IPS-20b (cell line): ENCODE results near the gene KCNK2.

Experiments used
- H3K27ac ChIP-seq: one replicate; pipeline ENCODE4 v1.5.1; 2013; ENCODE audit warnings: low read length
- H3K27me3 ChIP-seq: 2 replicates; pipeline ENCODE4 v1.6.1; 2013; ENCODE audit warnings: mild to moderate bottlenecking, low read length, inconsistent platforms; ENCODE audit not compliant: insufficient read depth
- H3K36me3 ChIP-seq: 2 replicates; pipeline ENCODE4 v1.6.1; 2013; ENCODE audit warnings: low read depth, mild to moderate bottlenecking, inconsistent platforms, low read length, moderate library complexity; ENCODE audit not compliant: insufficient read depth
- H3K4me1 ChIP-seq: 2 replicates; pipeline ENCODE4 v1.6.1; 2013; ENCODE audit warnings: mild to moderate bottlenecking, control low read depth, inconsistent platforms, low read length, moderate library complexity; ENCODE audit not compliant: insufficient read depth
- H3K4me3 ChIP-seq: 2 replicates; pipeline ENCODE4 v1.5.1; 2013; ENCODE audit warnings: mild to moderate bottlenecking, low read length, inconsistent platforms
- H3K9ac ChIP-seq: 2 replicates; pipeline ENCODE4 v1.6.1; 2013; ENCODE audit warnings: low read depth, mild to moderate bottlenecking, inconsistent platforms, low read length, moderate library complexity
- H3K9me3 ChIP-seq: 2 replicates; pipeline ENCODE4 v1.6.1; 2013; ENCODE audit warnings: mild to moderate bottlenecking, low read depth, low read length, inconsistent platforms; ENCODE audit not compliant: insufficient read depth

KCNK2 gene, protein sequence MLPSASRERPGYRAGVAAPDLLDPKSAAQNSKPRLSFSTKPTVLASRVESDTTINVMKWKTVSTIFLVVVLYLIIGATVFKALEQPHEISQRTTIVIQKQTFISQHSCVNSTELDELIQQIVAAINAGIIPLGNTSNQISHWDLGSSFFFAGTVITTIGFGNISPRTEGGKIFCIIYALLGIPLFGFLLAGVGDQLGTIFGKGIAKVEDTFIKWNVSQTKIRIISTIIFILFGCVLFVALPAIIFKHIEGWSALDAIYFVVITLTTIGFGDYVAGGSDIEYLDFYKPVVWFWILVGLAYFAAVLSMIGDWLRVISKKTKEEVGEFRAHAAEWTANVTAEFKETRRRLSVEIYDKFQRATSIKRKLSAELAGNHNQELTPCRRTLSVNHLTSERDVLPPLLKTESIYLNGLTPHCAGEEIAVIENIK

DNA sequence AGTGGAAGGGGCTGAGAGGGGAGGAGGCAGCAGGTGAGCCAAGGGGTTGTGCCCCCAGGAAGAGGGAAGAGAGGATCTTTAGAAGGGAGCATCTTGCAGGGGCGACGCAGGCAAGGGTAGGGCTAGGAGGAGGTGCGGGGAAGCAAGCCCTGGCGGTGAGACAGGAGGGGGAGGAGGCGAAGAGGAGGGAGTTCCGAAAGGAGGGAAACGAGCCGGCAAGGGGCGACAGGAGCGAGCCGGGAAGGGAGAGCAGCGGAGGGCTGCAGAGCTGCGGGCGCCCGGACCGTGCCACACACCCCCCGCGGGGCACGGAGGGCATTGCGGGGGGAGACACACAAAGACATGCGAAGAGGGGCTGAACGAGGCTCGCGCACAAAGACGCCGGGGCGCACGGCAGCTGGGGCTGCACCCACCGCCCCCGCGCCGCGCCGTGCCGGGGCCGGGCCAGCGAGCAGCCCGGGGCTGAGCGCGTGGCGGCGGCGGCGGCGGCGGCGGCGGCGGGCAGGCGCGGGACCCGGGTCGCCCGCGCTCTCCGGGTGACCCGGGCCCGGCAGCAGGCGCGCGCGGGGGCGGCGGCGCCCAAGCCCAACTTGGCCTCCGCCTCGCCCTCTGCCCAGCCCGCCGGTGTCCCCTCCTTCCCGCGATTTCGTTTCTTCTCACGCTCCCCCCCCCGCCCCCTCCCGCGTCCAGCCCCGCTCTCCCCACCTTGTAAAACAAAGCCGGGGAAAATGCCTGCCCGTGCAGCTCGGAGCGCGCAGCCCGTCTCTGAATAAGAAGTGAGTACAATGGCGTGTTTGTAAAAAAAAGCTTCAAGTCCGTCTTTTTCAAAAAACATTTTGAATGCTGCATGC, at the start of gene KCNK2:
TSS of gene KCNK2 (plus strand) at position 206 of the 851 bp plus-strand sequence. CDS start 649 bp downstream, outside the sequence.
- Histone ChIP-seq H3K27ac (no peak within 1 kb of the TSS), H3K9ac (no peak within 1 kb of the TSS), H3K27me3 (peaks cover 98% of the 10 kb centered on the region), H3K4me1 (no peaks in the 10 kb centered on the region), H3K36me3 (no peaks in the 10 kb centered on the region), H3K9me3 (no peaks in the 10 kb centered on the region), H3K4me3 (peak within 1 kb of the TSS; percentile 65)

DNA sequence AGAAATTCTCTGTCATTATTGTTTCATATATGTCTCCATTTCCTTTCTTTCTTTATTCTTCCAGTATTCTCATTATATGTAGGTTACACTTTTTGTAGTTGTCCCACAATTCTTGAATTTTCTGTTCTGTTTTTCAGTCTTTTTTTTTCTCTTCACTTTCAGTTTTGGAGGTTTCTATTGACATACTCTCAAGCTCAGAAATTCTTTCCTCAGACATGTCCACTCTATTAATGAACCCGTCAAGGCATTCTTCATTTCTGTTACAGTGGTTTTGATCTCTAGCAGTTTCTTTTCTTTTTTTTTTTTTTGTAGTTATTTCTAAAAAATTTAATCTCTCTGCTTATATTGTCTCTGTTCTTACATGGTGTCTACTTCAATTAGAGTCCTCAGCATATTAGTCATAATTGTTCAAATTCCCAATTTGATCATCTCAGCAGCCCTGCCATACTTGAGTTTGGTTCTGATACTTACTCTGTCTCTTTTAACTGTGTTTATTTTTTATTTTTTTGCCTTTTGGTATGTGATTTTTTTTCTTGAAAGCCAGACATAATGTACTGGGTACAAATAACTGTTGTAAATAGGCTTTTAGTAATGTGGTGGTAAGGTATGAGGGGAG, 49.5 kb upstream of the KCNK2 start:
- Histone ChIP-seq H3K4me1 (no peaks in the 10 kb centered on the region), H3K9ac (no peak overlapping the region), H3K9me3 (no peaks in the 10 kb centered on the region), H3K27me3 (no peaks in the 10 kb centered on the region), H3K27ac (no peak overlapping the region), H3K4me3 (no peak overlapping the region), H3K36me3 (no peaks in the 10 kb centered on the region)

DNA sequence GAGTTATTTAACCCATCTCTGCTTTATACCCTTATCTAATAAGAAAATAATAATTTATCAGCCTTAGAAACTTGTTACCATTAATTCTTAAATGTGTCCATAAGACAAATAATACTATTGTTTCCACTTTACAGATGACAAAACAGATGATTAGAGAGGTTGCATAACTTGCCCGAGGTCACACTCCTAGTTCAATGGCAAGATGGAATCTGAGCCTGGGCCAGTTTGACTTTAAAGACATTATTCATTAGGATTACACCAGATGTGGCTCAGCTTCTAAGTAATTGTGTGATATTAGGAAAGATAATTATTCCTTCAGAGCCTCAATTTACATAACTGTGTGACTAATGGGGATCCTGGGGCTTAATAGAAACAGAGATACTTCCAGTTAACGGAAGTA, 42.3 kb upstream of the KCNK2 start:
- no peaks in the 10 kb centered on the region for H3K27me3 ChIP-seq
- no peaks in the 10 kb centered on the region for H3K36me3 ChIP-seq
- no peaks in the 10 kb centered on the region for H3K9me3 ChIP-seq
- no peak overlapping the region for H3K4me3 ChIP-seq
- no peaks in the 10 kb centered on the region for H3K4me1 ChIP-seq
- H3K9ac ChIP-seq, result no peak overlapping the region
- H3K27ac ChIP-seq, result no peak overlapping the region

DNA sequence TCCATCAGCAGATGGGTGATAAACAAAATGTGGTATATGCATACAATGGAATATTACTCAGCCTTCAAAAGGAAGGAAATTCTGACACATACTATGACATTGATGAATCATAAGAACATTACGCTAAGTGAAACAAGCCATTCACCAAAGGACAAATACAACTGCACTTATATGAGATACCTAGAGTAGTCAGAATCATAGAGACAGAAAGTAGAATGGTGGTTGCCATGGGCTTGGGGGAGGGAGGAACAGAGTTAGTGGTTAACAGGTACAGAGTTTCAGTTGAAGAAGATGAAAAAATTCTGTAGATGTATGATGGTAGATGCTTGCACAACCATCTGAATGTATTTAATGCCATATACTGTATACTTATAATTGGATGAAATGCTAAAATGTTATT, 39.1 kb upstream of the KCNK2 start:
- Histone ChIP-seq H3K36me3 (no peaks in the 10 kb centered on the region), H3K27ac (no peak overlapping the region), H3K4me3 (no peak overlapping the region), H3K9me3 (no peaks in the 10 kb centered on the region), H3K27me3 (no peaks in the 10 kb centered on the region), H3K4me1 (peaks cover 7% of the 10 kb centered on the region; the same call in 1 of the 2 replicates), H3K9ac (no peak overlapping the region)

DNA sequence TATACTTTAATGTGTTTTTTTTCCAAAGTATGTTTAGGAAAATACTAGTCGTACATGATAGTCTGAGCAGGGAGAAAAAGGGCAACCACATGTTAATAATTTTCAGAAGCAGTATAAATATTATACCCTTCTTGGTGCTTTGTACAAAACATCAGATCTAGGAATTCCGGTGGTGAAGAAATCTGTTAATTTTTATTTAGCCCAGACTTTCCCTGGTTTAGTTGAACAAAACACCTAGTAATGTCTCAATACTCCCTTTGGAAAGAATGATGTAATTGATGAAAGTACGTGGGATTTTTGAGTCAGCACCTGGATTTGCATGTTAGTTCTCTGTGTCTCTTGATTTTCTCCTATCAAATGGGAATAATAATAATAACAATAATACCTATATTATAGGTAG, 38.4 kb upstream of the KCNK2 start:
- Histone ChIP-seq H3K9me3 (no peaks in the 10 kb centered on the region), H3K9ac (no peak overlapping the region), H3K36me3 (no peaks in the 10 kb centered on the region), H3K27ac (no peak overlapping the region), H3K4me3 (no peak overlapping the region), H3K27me3 (no peaks in the 10 kb centered on the region), H3K4me1 (peaks cover 7% of the 10 kb centered on the region; the same call in 1 of the 2 replicates)

DNA sequence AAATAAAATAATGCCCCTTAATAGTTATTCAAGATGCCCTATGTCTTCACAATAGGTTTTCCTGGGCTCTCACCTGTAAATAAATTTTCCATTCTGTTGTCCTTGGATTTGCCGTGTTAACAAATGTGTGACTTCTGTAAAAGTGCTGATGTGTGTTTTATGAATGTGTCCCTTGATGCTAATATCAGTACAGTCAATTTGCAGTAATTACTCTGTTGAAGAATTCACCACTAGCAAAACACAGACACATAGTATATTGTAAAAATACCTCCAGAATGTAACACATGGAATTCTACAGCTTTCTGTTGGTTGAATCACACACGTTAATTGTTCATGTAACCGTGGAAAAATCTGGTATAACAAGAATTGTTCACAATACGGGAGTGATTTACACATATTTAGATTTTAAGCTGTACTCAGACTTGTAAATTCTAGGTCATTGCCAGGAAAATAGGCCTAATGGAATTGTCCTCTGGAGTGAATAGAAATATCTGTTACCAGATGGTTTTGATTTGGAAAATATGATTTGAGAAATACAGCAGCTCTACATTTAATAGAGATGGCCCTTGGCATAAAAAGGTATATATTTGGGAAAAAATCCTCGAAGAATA, 36.7 kb upstream of the KCNK2 start:
- Histone ChIP-seq H3K27ac (no peak overlapping the region), H3K36me3 (no peaks in the 10 kb centered on the region), H3K4me3 (no peak overlapping the region), H3K9ac (no peak overlapping the region), H3K27me3 (no peaks in the 10 kb centered on the region), H3K4me1 (peaks cover 7% of the 10 kb centered on the region; the same call in 1 of the 2 replicates), H3K9me3 (no peaks in the 10 kb centered on the region)

DNA sequence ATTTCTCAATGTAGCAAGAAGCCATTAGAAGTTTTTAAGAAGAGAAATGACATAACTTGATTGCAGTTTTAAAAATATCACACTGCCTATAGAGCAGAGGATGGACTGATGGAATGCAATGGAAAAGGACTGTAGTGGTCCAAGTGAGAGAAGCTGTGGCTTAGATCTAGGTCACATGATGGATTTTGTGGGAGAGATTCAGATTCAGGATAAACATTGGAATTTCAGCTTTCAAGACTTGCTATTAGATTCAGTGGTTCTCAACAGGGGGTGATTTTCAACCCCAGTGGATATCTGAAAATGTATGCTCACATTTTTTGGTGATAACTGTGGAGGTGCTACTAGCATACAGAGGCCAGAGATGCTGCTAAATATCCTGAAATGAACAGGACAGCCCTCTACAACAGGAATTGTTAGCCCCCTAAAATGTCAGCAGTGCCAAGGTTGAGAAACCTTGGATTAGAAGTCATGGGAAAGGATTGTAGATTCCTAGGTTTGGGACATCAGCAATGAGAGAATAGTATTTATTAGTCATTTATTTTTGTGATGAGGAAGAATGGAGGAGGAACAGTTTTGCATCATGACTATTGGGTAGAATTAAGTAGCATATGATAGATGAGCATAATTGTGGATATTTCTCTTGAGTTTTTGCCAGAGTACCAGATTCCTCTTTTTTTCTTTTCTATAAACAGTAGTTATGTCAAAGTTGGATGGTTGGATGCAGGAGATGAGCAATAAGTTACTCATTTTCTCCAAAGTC, 30.1 kb upstream of the KCNK2 start:
- Histone ChIP-seq H3K27me3 (no peaks in the 10 kb centered on the region), H3K4me1 (peaks cover 10% of the 10 kb centered on the region; the same call in 1 of the 2 replicates), H3K9ac (no peak overlapping the region), H3K27ac (no peak overlapping the region), H3K36me3 (no peaks in the 10 kb centered on the region), H3K9me3 (no peaks in the 10 kb centered on the region), H3K4me3 (no peak overlapping the region)

DNA sequence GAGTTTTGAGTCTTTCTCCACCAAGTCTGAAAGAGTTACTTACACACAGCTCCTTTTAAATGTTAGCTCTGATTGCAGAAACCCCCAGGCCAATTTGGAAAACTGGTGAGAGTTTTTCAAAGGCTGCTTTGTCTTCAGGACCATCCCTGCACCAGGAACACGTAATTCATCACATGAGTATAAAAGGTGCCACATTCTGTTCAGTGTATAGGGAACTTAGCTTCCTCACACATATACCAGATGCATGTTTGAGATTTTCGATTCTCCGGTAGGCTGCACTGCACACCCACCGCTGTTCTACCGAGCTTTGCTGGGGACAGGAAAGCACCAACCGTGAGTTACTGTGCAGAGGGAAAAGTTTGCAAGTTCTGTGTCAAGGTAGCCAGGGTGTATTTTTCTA, 28.3 kb upstream of the KCNK2 start:
- H3K4me1 ChIP-seq, result peaks cover 10% of the 10 kb centered on the region; the same call in 1 of the 2 replicates

DNA sequence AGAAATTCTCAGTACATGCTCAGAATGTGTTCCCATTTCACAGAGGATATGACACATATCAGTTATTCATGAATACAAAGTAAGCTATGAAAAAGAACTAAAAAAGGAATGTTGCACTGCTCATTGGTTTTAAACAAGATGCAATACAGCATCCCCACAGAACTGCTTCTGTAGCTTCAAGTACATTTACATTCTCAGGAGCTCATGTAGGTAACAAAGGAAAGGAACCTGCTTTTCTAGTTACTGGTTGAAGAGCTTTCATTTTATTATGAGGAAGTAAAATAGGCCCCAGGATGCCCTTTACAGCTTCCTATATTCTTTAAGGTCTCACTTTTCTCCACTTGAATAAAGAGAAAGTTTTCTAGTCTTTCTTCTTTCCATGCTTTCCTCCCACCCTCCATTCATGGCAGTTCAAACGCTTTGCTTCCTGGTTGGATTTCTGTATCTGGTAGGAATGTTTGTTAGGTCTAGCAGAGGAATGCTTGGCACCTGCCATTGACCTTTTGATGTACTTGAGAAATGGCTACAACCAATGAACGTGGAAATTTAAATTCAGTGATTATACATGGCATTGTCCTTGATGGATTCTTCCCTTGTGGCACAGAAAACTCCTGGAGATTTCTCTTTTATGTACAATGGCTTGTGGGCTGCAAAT, 27.1 kb upstream of the KCNK2 start:
- H3K36me3 ChIP-seq, result no peaks in the 10 kb centered on the region

More for the DNA sequence above, 28.3 kb upstream of the KCNK2 start:
- H3K27me3 ChIP-seq, result no peaks in the 10 kb centered on the region
- H3K36me3 ChIP-seq, result no peaks in the 10 kb centered on the region
- H3K27ac ChIP-seq, result no peak overlapping the region
- no peak overlapping the region for H3K9ac ChIP-seq
- no peak overlapping the region for H3K4me3 ChIP-seq
- H3K9me3 ChIP-seq, result no peaks in the 10 kb centered on the region

DNA sequence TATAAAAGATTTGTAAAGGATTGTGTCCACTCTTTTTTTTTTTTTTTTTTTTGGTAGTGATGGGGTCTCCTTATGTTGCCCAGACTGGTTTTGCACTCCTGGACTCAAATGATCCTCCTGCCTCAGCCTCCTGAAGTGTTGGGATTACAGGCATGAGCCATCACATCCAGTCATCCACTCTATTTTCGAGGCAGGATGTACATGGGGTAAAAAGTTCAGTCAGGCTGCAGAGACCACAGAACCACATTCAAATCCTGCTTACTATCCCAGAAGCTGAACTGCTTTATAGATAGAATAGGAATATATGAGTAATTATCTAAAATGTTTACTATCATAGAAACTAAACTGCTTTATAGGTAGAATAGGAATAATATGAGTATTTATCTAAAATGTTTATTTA, 26.0 kb upstream of the KCNK2 start:
- no peaks in the 10 kb centered on the region for H3K27me3 ChIP-seq
- no peak overlapping the region for H3K9ac ChIP-seq
- H3K9me3 ChIP-seq, result no peaks in the 10 kb centered on the region
- peaks cover 10% of the 10 kb centered on the region; the same call in 1 of the 2 replicates for H3K4me1 ChIP-seq
- no peaks in the 10 kb centered on the region for H3K36me3 ChIP-seq
- no peak overlapping the region for H3K27ac ChIP-seq
- H3K4me3 ChIP-seq, result no peak overlapping the region

More for the DNA sequence above, 27.1 kb upstream of the KCNK2 start:
- H3K9me3 ChIP-seq, result no peaks in the 10 kb centered on the region
- no peak overlapping the region for H3K27ac ChIP-seq
- no peak overlapping the region for H3K4me3 ChIP-seq
- no peak overlapping the region for H3K9ac ChIP-seq
- H3K27me3 ChIP-seq, result no peaks in the 10 kb centered on the region
- peaks cover 10% of the 10 kb centered on the region; the same call in 1 of the 2 replicates for H3K4me1 ChIP-seq
